Muscle layer of duodenum (tissue), 2 donors: ENCODE data around the gene ZNF593.

Source experiments
- H3K27ac ChIP-seq: one replicate; pipeline ENCODE4 v1.7.0; 2013; ENCODE audit warnings: mild to moderate bottlenecking, low read length
- H3K27me3 ChIP-seq: one replicate; pipeline ENCODE4 v1.7.0; 2013; ENCODE audit warnings: low read depth, mild to moderate bottlenecking, control low read depth, low read length
- H3K36me3 ChIP-seq, 2 donors: one replicate each; pipeline ENCODE4 v1.7.0; 2013; ENCODE audit warnings: low read length in 2 of 2, control low read depth in 1 of 2, mild to moderate bottlenecking in 1 of 2; ENCODE audit not compliant: insufficient read depth in 2 of 2, control insufficient read depth in 1 of 2
- H3K4me1 ChIP-seq, 2 donors: one replicate each; pipeline ENCODE4 v1.7.0; 2013; ENCODE audit warnings: low read length in 2 of 2, mild to moderate bottlenecking in 2 of 2, control low read depth in 1 of 2, moderate library complexity in 1 of 2; ENCODE audit not compliant: insufficient read depth in 2 of 2, control insufficient read depth in 1 of 2
- H3K4me3 ChIP-seq, 2 donors: one replicate each; pipeline ENCODE4 v1.7.0; 2013; ENCODE audit warnings: low read length in 2 of 2, low read depth in 1 of 2, mild to moderate bottlenecking in 1 of 2
- H3K9me3 ChIP-seq, 2 donors: one replicate each; pipeline ENCODE4 v1.7.0; 2013; ENCODE audit warnings: low read length in 2 of 2, control low read depth in 1 of 2, mild to moderate bottlenecking in 1 of 2; ENCODE audit not compliant: control insufficient read depth in 1 of 2
- donor health status: healthy.

The ZNF593 gene

DNA sequence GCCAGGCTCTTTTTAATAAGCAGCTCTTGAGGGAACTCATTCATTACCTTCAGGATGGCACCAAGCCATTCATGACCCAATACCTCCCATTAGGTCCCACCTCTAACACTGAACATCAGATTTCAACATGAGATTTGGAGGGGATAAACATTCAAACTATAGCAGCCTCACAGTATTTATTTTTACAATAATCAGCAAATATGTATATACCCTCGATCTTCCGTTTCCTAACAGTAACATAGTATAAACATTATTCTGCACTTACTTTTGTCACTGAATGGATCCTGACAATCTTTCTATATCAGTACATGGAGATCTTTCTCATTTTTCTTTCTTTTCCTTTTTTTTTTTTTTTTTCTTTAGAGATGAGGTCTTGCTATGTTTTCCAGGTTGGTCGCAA is 26.1 kb downstream of the ZNF593 start:
- H3K27ac ChIP-seq = no peak overlapping the region
- H3K27me3 ChIP-seq = no peaks in the 10 kb centered on the region
- no peaks in the 10 kb centered on the region for H3K36me3 ChIP-seq
- no peaks in the 10 kb centered on the region for H3K9me3 ChIP-seq
- H3K4me1 ChIP-seq = no peaks in the 10 kb centered on the region
- H3K4me3 ChIP-seq = no peak overlapping the region

DNA sequence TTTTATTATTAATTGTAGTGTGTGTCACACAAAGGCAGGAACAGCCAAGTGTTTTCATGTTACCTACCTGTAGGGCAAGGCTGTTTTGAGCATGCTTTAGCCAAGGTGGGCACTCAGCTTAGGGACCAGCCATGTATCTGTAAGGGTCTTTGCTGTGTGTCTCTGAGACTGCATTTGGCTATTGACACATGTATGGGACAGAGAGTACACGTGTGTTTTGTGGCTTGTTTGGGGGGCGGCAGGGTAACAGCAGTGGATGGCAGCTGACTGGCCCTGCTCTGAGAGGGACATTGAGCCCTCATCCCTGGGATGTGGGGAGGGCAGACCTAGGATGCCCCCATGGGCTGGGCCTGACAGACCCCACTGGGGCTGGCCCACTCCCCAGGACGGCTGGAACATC is 27.6 kb downstream of the ZNF593 start:
- Histone ChIP-seq H3K4me1 (no peaks in the 10 kb centered on the region), H3K27ac (no peak overlapping the region), H3K36me3 (no peaks in the 10 kb centered on the region), H3K9me3 (no peaks in the 10 kb centered on the region), H3K4me3 (no peak overlapping the region), H3K27me3 (no peaks in the 10 kb centered on the region)

DNA sequence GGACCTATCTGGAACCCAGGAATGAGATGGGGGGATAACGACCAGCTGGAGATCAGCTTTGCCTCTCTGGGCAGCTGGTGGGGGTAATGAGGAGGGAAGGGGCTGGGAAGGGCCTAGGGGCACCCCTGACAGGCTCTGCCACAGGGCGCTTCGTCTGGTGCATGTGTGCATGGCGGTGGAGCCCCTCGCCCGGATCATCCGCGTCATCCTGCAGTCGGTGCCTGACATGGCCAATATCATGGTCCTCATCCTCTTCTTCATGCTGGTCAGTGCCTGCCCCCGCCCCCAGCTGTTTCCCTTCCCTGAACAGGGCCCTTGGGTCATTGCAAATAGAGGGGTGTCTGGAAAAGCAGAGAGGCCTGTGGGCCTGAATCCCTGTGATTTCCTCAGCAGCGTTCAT is 28.1 kb downstream of the ZNF593 start:
- no peak overlapping the region for H3K27ac ChIP-seq
- H3K9me3 ChIP-seq = no peaks in the 10 kb centered on the region
- H3K27me3 ChIP-seq = no peaks in the 10 kb centered on the region
- H3K36me3 ChIP-seq = no peaks in the 10 kb centered on the region
- H3K4me3 ChIP-seq = no peak overlapping the region
- no peaks in the 10 kb centered on the region for H3K4me1 ChIP-seq

DNA sequence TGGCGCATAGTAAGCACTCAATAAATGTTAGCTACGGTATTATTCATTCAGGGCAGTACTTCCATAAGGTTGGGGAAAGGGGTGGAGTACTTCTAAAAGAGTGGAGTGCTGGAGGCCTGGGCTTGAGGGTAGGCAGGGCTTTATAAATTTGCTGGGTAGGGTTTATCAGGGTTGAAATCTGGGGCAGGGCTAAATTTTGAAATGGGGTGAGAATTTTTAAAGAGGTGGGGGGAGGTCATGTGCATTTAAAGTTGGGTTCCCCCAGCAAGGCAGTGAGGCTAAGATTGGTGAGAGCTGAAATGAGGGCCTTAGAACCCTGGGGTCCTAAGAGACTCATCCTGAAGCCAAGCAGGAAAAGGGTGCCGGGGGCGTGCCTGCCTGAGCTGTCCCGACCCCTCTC is 30.7 kb downstream of the ZNF593 start:
- Histone ChIP-seq H3K9me3 (no peaks in the 10 kb centered on the region), H3K27me3 (no peaks in the 10 kb centered on the region), H3K4me1 (no peaks in the 10 kb centered on the region), H3K27ac (no peak overlapping the region), H3K36me3 (no peaks in the 10 kb centered on the region), H3K4me3 (no peak overlapping the region)

DNA sequence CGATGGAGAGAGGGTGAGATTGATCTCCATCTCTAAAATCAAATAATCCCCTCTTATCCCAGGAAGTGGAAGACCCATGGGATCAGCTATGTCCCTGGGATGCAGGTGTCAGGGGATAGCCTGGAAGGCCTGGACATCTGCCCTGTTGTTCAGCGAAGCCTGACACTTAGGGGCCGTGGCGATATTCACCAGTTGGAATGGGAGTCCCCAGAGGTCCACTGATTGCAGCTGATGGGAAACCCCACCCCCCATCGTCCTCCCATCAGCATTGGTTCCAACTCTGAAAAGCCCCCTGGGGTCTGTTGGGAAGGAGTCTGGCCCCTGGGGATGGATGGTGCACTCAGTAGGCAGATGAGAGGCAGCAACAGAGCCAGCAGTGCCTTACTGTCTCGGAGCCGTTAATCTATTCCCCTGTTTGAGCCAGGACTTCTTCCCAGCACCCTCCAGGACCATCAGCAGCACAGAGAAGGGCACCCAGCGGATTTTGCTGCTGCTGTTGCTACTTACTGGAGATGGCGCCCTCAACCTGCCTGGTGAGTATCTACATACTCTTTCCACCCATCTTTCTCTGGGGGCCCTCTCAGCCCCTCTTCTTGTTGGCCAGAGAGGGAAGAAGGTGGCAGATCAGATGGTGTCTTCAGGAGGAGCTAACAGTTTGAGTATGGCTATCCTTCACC is 34.1 kb downstream of the ZNF593 start:
- Histone ChIP-seq H3K36me3 (no peaks in the 10 kb centered on the region), H3K27ac (no peak overlapping the region), H3K4me1 (no peaks in the 10 kb centered on the region), H3K4me3 (no peak overlapping the region), H3K27me3 (no peaks in the 10 kb centered on the region), H3K9me3 (no peaks in the 10 kb centered on the region)

DNA sequence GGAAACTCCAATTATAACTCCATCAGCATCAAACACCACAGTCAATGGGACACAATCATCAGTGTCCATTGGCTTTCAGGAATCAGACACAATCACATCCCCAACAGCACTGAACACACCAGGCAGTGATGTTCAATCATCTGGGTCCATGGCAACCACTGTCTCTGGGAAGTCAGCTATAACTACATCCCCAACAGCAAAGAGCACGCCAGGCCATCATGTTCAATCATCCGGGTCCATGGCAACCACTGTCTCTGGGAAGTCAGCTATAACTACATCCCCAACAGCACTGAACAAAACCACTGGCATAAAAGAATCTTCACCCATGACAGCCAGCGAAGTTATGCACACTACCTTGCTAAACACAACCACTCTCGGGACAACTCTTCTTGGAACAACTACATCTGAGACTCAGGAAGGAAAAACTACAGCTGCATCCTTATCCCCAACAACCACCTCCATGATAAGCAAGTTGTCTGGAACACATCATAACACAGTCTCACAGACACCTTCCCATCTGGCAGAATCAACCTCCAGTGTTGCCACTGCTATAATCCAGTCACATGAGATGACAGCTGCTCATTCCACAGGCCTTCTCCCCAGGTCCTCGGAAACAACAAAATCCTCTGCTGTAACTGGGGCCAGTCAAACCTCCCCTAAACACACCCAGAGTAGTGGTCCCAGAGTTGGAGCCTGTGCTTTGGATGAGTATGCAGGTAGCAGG is 40.6 kb downstream of the ZNF593 start:
- Histone ChIP-seq H3K9me3 (no peaks in the 10 kb centered on the region), H3K4me3 (no peak overlapping the region), H3K4me1 (no peaks in the 10 kb centered on the region), H3K36me3 (no peaks in the 10 kb centered on the region), H3K27me3 (no peaks in the 10 kb centered on the region), H3K27ac (no peak overlapping the region)

DNA sequence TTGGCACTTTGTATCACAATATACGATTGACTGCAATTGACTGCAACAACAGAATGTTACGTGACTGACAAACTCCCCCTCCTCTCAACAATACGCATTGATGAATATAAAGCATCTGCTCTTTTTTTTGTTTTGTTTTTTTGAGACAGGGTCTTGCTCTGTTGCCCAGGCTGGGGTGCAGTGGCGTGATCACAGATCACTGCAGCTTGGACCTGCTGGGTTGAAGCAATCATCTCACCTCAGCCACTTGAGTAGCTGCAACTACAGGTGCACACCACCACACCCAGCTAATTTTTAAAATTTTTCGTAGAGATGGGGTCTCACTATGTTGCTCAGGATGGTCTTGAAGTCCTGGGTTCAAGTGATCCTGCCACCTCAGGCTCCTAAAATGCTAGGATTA is 43.0 kb downstream of the ZNF593 start:
- Histone ChIP-seq H3K9me3 (no peaks in the 10 kb centered on the region), H3K27ac (no peak overlapping the region)

DNA sequence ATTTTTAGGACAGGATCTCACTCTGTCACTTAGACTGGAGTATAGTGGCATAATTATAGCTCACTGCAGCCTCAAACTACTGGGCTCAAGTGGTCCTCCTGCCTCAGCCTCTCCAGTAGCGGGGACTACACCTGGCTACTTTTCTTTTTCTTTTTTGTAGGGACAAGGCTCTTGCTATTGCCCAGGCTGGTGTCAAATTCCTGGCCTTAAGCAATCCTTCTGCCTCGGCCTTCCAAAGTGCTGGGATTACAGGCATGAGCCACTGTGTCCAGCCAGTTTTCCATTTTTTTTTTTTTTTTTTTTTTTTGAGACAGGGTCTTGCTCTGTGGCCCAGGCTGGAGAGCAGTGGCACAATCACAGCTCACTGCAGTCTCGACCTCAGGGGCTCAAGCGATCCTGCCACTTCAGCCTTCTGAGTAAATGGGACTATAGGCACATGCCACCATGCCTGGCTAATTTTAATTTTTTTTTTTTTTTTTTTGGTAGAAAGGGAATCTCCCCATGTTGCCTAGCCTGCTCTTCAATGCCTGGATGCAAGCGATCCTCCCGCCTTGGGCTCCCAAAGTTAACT is 43.7 kb downstream of the ZNF593 start:
- Histone ChIP-seq H3K4me3 (no peak overlapping the region), H3K27me3 (no peaks in the 10 kb centered on the region), H3K27ac (no peak overlapping the region), H3K36me3 (no peaks in the 10 kb centered on the region), H3K4me1 (no peaks in the 10 kb centered on the region), H3K9me3 (no peaks in the 10 kb centered on the region)

More for the DNA sequence above, 43.0 kb downstream of the ZNF593 start:
- Histone ChIP-seq H3K36me3 (no peaks in the 10 kb centered on the region), H3K4me1 (no peaks in the 10 kb centered on the region), H3K4me3 (no peak overlapping the region), H3K27me3 (no peaks in the 10 kb centered on the region)

DNA sequence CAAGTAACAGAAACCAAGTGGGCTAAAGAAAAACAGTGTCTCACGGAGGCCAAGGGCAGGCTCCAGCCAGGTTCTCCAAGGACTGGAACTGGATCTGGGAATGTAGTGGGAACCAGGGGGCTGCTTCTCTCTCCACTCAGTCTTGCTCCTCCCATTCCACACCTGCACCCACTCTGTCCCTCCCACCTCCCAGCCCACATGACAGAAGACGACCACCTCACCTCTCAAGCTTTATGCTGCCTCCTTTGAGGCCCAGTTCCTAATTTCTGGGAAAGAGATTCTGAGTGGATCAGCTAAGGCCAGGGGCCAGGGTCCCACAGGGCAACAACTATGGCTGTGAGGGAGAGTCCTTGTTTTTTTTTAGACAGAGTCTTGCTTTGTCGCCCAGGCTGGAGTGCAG is 45.5 kb downstream of the ZNF593 start:
- Histone ChIP-seq H3K4me3 (no peak overlapping the region), H3K4me1 (no peaks in the 10 kb centered on the region), H3K27ac (no peak overlapping the region), H3K27me3 (no peaks in the 10 kb centered on the region), H3K36me3 (no peaks in the 10 kb centered on the region), H3K9me3 (no peaks in the 10 kb centered on the region)

DNA sequence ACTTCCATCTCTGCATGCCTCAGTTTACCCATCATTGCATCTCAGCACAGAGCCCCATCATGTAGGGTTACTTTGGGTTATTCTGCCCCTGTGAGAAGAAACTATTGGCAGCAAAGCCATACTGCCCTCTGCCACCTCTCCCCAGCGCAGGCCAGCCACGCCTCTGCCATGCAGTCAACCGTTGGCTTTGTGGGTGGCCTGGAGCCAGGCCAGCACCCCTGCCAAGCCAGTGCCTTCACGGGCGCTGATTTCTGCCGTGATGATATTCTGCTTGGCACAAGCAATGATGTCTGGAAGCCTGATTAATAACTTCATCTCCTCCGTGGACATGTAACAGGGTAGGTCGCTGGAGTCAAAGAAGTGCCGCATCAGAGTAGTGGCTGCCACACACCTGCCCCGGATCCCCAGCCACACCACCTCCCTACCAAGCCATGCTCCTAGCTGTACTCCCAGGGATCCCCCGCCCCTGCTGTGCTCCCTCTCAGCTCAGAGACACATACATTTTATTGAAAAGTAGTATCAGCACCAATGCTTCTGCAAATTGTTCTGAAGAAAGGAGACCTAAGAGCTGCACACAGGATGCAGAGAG is 49.3 kb downstream of the ZNF593 start:
- H3K27ac ChIP-seq = no peak overlapping the region
- H3K4me3 ChIP-seq = no peak overlapping the region
- H3K9me3 ChIP-seq = no peaks in the 10 kb centered on the region
- no peaks in the 10 kb centered on the region for H3K27me3 ChIP-seq
- H3K36me3 ChIP-seq = no peaks in the 10 kb centered on the region
- H3K4me1 ChIP-seq = no peaks in the 10 kb centered on the region
